ENCODE results near the gene PXMP4.

GRCh38 chr20:33736962-33737361 lies 16.9 kb upstream of the PXMP4 start:
- TF ChIP-seq POLR2AphosphoS5 (IDR thresholded peaks at IDR 0.05; ENCODE audit: low read depth, low read length) = no peak
- TF ChIP-seq TAF1 (IDR thresholded peaks at IDR 0.05; ENCODE audit: borderline replicate concordance, insufficient read depth, low read length) = no peak
- no peak for TF ChIP-seq REST (IDR thresholded peaks at IDR 0.05; ENCODE audit: insufficient read depth in 1 of 2, low read depth in 2 of 2, low read length in 2 of 2)

Data from PFSK-1 (cell line).